ENCODE results near the gene SVEP1.

Gene SVEP1

GRCh38 chr9:110499608-110500007 lies 79.9 kb downstream of the SVEP1 start:
- no peak for DNase-seq (ENCODE audit: low spot score)
- no peak for TF ChIP-seq CTCF (IDR thresholded peaks at IDR 0.05; ENCODE audit: borderline replicate concordance, control extremely low read depth, extremely low read depth, insufficient read depth, missing control alignments)
- in situ Hi-C loops (cut with MboI; ENCODE audit: low sequenced_read_pairs, unreplicated experiment) = no loop called here

DNA sequence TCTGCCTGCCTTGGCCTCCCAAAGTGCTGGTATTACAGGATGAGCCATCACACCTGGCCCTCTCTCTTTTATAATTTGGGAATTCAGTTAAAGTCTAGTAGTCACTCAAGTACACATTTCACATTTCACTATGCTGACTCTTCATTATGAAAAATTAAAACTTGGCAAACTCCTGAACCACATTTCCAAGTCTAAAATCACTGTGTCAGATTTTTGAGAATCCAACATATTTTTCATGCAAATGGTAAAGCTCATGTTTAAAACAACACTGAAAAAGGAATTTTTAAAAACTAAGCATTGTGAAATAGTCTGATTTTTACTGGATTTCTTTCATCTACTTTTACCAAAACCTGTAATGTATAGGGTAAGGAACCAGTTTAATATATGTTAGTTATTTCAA lies 92.3 kb downstream of the SVEP1 start:
- TF ChIP-seq CTCF (IDR thresholded peaks at IDR 0.05; ENCODE audit: borderline replicate concordance, control extremely low read depth, extremely low read depth, insufficient read depth, missing control alignments) = no peak
- in situ Hi-C loops (cut with MboI; ENCODE audit: low sequenced_read_pairs, unreplicated experiment) = no loop called here
- no peak for DNase-seq (ENCODE audit: low spot score)

DNA sequence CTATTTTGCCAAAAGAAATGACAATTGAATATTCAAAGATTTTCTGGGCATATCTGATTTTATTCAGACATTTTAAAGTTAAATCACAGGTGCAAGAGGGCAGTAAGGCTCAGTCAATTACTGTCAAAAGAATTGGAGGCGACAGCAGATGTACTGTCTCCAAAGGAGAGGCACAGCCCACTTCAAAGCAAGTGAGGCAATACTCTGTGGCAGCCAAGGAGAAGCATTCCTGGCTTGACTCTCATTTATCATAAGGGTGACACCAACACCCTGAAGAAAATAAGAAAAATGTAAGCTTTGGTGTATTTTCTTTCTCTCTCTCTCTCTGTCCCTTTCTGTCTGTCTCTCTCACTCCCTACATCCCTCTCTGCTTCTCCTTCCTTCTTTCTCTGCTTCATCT lies 93.3 kb downstream of the SVEP1 start:
- in situ Hi-C loops (cut with MboI; ENCODE audit: low sequenced_read_pairs, unreplicated experiment) = no loop called here
- TF ChIP-seq CTCF (IDR thresholded peaks at IDR 0.05; ENCODE audit: borderline replicate concordance, control extremely low read depth, extremely low read depth, insufficient read depth, missing control alignments) = no peak
- DNase-seq (ENCODE audit: low spot score) = no peak

DNA sequence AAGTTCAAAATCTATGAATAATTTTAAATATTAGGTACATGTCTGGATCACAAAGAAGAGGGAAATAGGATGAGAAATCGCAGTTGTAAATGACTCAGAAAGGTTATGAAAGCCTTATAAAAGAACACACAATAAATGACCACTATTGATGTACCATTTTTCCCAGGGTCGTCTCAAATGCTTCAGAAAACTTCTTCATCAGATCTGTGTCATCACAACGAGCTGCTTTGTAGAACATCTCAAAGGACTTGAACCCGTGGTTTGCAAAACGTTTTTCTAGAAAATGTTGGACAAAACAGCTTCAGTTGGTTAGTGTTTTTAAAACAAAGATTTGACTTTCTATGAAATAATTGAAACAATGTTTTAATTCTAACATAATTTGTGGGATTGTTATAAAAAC lies 100.1 kb downstream of the SVEP1 start:
- in situ Hi-C loops (cut with MboI; ENCODE audit: low sequenced_read_pairs, unreplicated experiment) = no loop called here
- TF ChIP-seq CTCF (IDR thresholded peaks at IDR 0.05; ENCODE audit: borderline replicate concordance, control extremely low read depth, extremely low read depth, insufficient read depth, missing control alignments) = no peak
- DNase-seq (ENCODE audit: low spot score) = no peak

DNA sequence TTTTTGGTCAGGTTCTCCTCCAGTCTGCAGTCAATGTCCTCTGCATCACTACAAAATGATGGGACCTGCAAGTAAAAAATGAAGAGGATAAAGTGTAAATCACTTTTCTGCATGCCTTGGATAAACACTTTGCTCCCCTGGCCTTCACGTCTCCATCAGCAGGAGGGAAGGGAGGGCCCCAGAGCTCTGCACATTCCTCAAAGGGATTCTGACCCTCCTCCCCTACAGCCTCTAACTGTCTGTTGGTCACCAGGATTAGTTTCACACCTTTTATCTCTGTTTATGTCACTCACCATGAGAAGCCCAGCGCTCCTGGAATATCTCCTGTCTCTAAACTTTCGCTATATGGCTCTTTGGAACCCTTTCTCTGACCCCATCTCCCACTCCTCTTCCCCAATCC lies 103.3 kb downstream of the SVEP1 start:
- DNase-seq (ENCODE audit: low spot score) = no peak
- no peak for TF ChIP-seq CTCF (IDR thresholded peaks at IDR 0.05; ENCODE audit: borderline replicate concordance, control extremely low read depth, extremely low read depth, insufficient read depth, missing control alignments)
- in situ Hi-C loops (cut with MboI; ENCODE audit: low sequenced_read_pairs, unreplicated experiment) = no loop called here

DNA sequence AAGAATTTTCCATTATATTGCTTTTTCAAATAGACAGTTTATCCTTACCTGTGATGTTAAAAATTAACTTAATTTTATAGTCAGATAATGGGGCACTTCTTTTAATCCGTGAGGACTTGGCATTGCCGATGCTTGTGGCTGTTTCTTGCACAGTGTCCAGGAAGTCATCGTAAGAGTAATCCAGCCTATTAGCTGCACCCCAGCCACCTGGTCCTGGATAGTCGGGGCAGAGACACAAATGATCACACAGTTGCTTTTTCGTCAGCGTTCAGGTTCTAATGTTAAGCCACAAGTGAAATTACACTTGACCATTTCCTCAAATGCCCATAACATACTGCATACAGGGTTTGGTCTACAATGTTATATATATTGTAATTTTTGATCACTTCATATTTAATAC lies 107.4 kb downstream of the SVEP1 start:
- in situ Hi-C loops (cut with MboI; ENCODE audit: low sequenced_read_pairs, unreplicated experiment) = no loop called here
- no peak for TF ChIP-seq CTCF (IDR thresholded peaks at IDR 0.05; ENCODE audit: borderline replicate concordance, control extremely low read depth, extremely low read depth, insufficient read depth, missing control alignments)

DNA sequence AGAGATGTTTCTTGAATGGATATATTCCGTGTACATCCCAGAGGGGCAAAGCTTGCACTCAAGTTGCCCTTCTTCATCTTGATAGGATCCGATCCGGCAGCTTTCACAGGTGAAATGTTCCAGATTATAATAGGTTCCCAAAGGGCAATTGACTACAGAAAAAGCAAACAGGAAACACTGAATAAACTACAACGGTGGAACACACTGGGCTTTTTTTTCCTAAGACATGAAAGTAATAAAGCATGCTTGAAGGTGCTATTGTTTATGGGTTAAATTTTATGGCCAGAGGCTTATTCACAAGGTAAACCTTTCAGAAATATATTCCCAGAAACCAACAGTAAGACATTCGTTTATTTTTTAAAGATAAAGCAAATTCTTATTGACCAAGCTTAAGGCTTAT lies 110.6 kb downstream of the SVEP1 start:
- DNase-seq (ENCODE audit: low spot score) = no peak
- TF ChIP-seq CTCF (IDR thresholded peaks at IDR 0.05; ENCODE audit: borderline replicate concordance, control extremely low read depth, extremely low read depth, insufficient read depth, missing control alignments) = no peak
- in situ Hi-C loops (cut with MboI; ENCODE audit: low sequenced_read_pairs, unreplicated experiment) = no loop called here

More for the DNA sequence above, 107.4 kb downstream of the SVEP1 start:
- no peak for DNase-seq (ENCODE audit: low spot score)

All from GM13976 (cell line).